Measurements from ENCODE around the gene ELL2. TPM values are rescaled to one million over a fixed set of nuclear protein-coding genes. Genes with fewer than 3 reads are reported as not detected.

Gene ELL2
- total and polyA plus RNA-seq, 2 of the 13 experiments (the other 11 are each of a cell fraction or from before 2014, with no cell fraction given) = 78.9 to 97.1 TPM

- peak; percentile 43; the same call in 1 of the 2 replicates for TF ChIP-seq POLR2AphosphoS5 (IDR thresholded peaks at IDR 0.05; ENCODE audit: low read depth, low read length)
- TF ChIP-seq ISL2 (CRISPR knock-in tag; IDR thresholded peaks at IDR 0.05) = peak; percentile 32
- TF ChIP-seq TP53 (CRISPR knock-in tag; conservative IDR thresholded peaks at IDR 0.05) = 0 out of 2 replicates have a peak, but pooled peaks have one; percentile 15
- no peak for TF ChIP-seq TAF15 (IDR thresholded peaks at IDR 0.05; ENCODE audit: low read depth, low read length, poor library complexity, severe bottlenecking)
- peak; percentile 80 for TF ChIP-seq FOXA1 (IDR thresholded peaks at IDR 0.05)
- TF ChIP-seq FOXA1 (CRISPR knock-in tag; IDR thresholded peaks at IDR 0.05) = peak; percentile 78
- TF ChIP-seq SALL1 (CRISPR knock-in tag; IDR thresholded peaks at IDR 0.05) = peak; percentile 23
- peak; percentile 60; the same call in 1 of the 2 replicates for TF ChIP-seq TFE3 (CRISPR knock-in tag; IDR thresholded peaks at IDR 0.05)
- peak; percentile 61 for TF ChIP-seq KAT8 (CRISPR knock-in tag; IDR thresholded peaks at IDR 0.05)
- TF ChIP-seq REPIN1 (CRISPR knock-in tag; IDR thresholded peaks at IDR 0.05; ENCODE audit: borderline replicate concordance, low read depth) = peak; percentile 13; the same call in 1 of the 2 replicates
- TF ChIP-seq KDM2A (CRISPR knock-in tag; IDR thresholded peaks at IDR 0.05; ENCODE audit: borderline replicate concordance, low read depth) = peak; percentile 47; the same call in 1 of the 2 replicates
- no peak; the same call in 1 of the 2 replicates for TF ChIP-seq SKIL (CRISPR knock-in tag; IDR thresholded peaks at IDR 0.05; ENCODE audit: borderline replicate concordance)
- peak; percentile 38; the same call in 1 of the 2 replicates for TF ChIP-seq CEBPG (CRISPR knock-in tag; IDR thresholded peaks at IDR 0.05)
- peak; percentile 43; the same call in 1 of the 2 replicates for TF ChIP-seq HOMEZ (CRISPR knock-in tag; IDR thresholded peaks at IDR 0.05; ENCODE audit: low read depth)
- TF ChIP-seq TSC22D2 (CRISPR knock-in tag; IDR thresholded peaks at IDR 0.05; ENCODE audit: borderline replicate concordance) = no peak
- peak; percentile 19; the same call in 1 of the 2 replicates for TF ChIP-seq KDM4B (CRISPR knock-in tag; IDR thresholded peaks at IDR 0.05)
- peak; percentile 72 for TF ChIP-seq CREM (IDR thresholded peaks at IDR 0.05)
- TF ChIP-seq CREM (CRISPR knock-in tag; IDR thresholded peaks at IDR 0.05) = no peak
- TF ChIP-seq SMC3 (IDR thresholded peaks at IDR 0.05; ENCODE audit: low read length) = no peak
- no peak for TF ChIP-seq FOXP1 (IDR thresholded peaks at IDR 0.05)
- TF ChIP-seq FOXP1 (CRISPR knock-in tag; IDR thresholded peaks at IDR 0.05) = peak; percentile 67
- TF ChIP-seq ZNF20 (CRISPR knock-in tag; IDR thresholded peaks at IDR 0.05) = no peak
- TF ChIP-seq BCL3 (CRISPR knock-in tag; IDR thresholded peaks at IDR 0.05) = no peak
Observed at GRCh38 chr5:95878417-95879323, 83.0 kb downstream of the ELL2 start (continued).

All from HepG2 (cell line).